Fibroblast of skin of scalp (primary cell): ENCODE measurements around the gene ZNF776. TPM values are rescaled to one million over a fixed set of nuclear protein-coding genes. Genes with fewer than 3 reads are reported as not detected.
A peak's percentile ranks its signal among the peaks of the same experiment; 100 is the strongest.
"Not testable (repeated sequence)": the region's sequence is repeated elsewhere in the genome, so short reads cannot be mapped to it uniquely, and the experiment has no call there.

Source experiments
- DNase-seq: peaks from one replicate; pipeline ENCODE4 v3.0.0-alpha.2; 2013
- polyA plus RNA-seq, 2 experiments: library from polyadenylated mRNA; unstranded; fragments of 120-200 nt; gene quantifications; one replicate each; pipeline ENCODE4 v1.2.1, GENCODE V29; 2013; ENCODE audit not compliant: insufficient read length in 2 of 2

ZNF776 gene
- 7.1 TPM for polyA plus RNA-seq (2013, experiment 1 of 2; ENCODE audit: insufficient read length)
- polyA plus RNA-seq (2013, experiment 2 of 2; ENCODE audit: insufficient read length): 6.5 TPM

DNA sequence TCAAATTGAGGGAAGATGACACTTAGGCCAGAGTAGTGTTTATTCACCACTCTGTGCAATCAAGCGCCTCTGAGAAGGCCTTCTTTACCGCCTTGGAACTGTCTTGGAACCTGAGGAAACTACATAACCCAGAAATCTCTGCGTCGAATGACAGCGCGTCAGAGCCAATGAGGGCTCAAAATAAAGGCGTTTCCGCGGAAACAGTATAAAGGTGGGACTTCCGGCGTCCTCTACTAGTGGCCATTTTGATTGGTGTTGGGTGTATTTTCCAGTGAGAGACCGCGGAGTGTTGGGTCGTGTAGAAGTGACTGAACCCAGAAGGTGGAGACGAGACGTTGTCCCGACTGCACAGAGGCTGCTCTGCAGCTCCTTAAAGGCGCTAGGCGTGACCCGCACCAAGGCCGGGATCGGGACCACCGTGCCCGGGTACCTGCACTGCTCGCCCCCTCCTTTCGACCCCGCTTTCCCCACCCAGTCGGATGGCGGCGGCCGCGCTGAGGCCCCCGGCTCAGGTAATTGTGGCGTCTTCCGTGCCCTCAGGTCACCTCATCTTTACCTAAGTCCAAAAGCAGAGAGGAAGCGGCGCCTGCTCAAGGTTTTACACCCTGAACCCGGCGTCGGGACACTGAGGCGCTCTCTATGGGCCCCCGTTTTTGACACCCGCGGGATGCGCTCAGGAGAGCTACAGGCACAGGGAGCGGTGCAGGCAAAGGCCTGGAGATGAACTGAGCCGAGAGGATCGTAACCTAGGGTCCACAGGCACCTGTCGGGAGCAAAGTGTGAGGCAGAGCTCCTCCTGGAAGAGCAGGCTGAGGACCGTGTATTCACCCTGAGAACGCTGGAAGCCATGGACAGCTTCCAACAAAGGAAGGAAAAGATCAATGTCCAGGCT lies at the start of gene ZNF776:
Gene ZNF776, plus strand, starts transcription at position 236 of the 892 bp plus-strand sequence. Its CDS starts 244 bp downstream, at position 480.
- DNase-seq: peak; percentile 93

DNA sequence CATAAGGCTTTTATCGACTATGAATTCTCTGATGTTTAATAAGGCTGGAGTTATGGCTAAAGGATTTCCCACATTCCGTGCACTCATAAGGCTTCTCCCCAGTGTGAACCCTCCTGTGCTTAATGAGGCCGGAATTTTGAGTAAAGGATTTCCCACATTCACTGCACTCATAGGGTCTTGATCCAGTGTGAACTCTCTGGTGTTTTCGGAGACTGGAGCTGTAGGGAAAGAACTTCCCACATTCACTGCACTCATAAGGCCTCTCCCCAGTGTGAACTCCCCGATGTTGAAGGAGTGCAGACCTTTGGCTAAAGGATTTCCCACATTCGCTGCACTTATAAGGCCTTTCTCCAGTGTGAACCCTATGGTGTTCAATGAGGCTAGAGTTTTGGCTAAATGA lies 45.0 kb upstream of the ZNF776 start:
- DNase-seq: no peak

GRCh38 chr19:57706346-57706745 lies 40.3 kb upstream of the ZNF776 start:
- no peak for DNase-seq

DNA sequence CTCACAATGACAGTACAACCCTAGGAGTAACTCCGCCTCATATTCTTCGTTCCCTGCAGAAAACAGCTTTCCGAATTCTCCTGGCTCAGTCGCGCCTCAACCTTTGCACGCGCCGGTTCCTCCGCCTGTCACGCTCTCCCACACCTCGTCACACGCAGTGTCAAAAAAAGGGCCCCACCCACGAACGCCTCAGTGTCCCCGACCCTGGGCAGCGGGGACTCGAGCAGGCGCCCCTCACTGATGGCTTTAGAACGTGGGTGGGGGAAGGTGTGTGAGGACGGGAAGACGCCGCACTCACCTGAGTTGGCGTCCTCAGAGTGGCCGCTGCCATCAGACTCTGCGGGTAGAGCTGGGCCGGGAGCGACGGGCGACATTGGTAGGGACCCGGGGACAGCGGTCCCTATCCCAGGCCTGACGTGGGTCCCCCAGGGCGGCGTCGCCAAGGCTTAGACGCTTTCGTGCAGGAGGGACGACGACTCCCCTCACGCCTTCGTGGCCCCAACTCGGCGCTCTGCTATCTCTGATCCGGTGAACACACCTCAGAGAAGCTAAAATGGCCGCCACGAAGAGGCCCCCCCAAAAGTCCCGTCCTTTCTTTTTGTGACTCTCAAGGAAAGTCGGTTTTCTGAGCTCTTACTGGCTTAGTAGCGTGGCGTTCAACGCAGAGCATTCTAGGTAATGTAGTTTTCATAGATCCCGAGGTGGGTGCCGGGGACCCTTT lies 37.8 kb upstream of the ZNF776 start, which contains the start of gene ZNF154:
Gene ZNF154, minus strand, starts transcription at position 564 of the 721 bp plus-strand sequence. Its CDS starts 233 bp downstream, at position 331.
- peak; percentile 83 for DNase-seq

- no peak for DNase-seq
These were observed 37.0 kb upstream of the ZNF776 start for GRCh38 chr19:57709616-57710015.

DNA sequence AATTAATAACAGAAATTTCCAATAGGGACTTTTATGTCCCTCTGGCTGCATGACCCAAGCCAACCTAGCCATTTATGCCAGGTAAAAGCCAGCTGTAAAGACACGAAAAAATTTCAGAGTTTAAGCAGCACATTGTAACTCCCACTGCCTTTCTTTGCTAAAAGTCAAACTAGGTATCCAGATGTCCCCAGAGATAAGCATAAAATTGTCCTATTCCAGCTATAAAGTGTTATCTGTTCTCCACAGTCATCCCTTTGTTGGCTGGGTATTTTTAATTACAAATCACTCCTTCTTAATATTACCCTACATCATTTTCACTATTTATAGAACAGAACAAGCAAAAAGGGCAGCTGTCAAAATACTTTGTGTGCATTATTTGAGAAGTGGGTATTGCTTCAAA lies 34.4 kb upstream of the ZNF776 start:
- no peak for DNase-seq

GRCh38 chr19:57719424-57719823 lies 27.2 kb upstream of the ZNF776 start:
- no peak for DNase-seq

GRCh38 chr19:57719901-57720519 lies 26.6 kb upstream of the ZNF776 start:
- no peak for DNase-seq

DNA sequence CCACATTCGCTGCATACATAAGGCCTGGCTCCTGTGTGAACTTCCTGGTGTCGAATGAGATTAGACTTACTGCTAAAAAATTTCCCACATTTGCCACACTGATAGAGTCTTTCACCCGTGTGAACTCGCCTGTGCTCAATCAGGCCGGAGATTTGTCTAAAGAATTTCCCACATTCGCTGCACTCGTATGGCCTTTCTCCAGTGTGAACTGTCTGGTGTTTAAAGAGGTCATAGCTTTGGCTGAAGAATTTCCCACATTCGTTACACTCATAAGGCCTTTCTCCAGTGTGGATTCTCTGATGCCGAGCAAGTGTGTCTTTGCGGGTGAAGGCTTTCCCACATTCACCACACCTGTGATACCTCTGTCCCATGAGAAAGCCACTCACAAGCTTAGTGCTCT lies 25.7 kb upstream of the ZNF776 start:
- DNase-seq: no peak

GRCh38 chr19:57738320-57738719 lies 8.3 kb upstream of the ZNF776 start:
- DNase-seq: peak; percentile 46

DNA sequence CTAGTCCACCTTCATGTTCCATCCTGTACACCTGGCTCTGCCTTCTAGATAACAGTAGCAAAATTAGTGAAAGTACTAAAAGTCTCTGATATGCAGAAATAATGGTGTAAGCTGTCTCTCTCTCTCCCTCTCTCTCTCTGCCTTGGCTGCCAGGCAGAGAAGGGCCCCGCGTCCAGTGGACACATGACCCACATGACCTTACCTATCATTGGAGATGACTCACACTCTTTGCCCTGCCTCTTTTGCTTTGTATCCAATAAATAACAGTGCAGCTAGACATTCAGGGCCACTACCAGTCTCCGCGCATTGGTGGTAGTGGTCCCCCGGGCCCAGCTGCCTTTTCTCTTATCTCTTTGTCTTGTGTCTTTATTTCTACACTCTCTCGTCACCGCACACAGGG lies 7.8 kb upstream of the ZNF776 start:
- DNase-seq: not testable (repeated sequence)

GRCh38 chr19:57747472-57747807 lies 825 bp downstream of the ZNF776 start:
- no peak for DNase-seq

- DNase-seq: no peak
These were observed 1.4 kb downstream of the ZNF776 start for GRCh38 chr19:57748029-57748428.

GRCh38 chr19:57754091-57754673 lies 7.6 kb downstream of the ZNF776 start:
- DNase-seq: no peak

DNA sequence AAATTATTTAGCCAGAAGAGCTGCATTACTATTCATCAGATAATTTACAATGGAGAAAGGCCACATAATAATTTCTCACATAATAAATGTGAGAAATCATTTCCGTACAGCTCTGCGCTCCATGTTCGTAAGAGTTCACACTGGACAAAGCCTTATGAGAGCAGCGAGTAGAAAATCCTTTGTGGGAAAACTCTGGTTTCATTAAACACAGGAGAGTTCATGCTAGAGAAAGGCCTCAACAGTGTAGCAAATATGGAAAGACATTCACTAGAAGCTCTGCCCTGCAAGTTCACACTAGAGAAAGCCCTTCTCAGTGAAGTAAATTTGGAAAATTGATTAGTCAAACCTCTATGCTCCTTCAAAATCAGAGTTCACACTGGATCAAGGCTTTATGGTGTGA lies 8.4 kb downstream of the ZNF776 start:
- no peak for DNase-seq

DNA sequence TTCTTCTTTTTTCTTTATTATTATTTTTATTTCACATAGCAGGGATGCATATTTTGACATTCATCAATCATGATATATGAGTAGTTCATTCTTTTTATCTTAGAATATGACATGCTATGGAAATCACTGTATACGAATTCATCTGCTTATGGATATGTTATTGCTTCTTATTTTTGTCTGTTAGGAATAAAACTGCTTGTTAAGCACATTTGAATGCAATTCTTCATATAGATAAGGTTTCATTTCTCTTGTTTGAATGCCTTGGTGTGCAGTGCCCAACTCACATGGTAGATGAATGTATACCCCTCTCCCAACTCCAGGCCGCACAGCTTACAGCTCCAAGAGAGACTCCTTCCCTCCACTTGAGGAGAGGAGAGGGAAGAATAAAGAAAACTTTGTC lies 11.3 kb downstream of the ZNF776 start:
- no peak for DNase-seq

DNA sequence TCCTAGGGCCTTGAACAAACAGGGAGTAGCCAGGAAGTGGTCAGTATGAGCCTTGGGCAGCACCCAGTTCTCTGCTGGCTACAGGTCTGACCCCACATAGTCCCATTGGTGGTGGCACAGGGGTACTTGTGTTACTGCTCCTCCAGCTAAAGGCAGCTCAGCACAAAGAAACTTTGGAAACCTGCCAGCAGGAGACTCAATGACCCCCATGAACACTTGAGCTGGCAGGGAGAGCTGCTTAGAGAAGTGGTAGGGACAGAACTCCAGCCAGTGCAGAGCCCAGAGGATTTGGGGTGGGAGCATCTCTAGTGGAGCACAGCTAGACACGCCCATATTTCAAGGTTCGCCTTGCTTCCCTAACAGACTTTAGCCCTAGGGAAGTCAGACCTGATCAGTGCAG lies 12.5 kb downstream of the ZNF776 start:
- DNase-seq: no peak

- DNase-seq: peak; percentile 93
These were observed 22.9 kb downstream of the ZNF776 start, which contains the start of gene ZNF586 for GRCh38 chr19:57769345-57770131. ZNF586 (plus strand) TSS chr19:57769676; CDS start chr19:57769843, 167 bp downstream.

DNA sequence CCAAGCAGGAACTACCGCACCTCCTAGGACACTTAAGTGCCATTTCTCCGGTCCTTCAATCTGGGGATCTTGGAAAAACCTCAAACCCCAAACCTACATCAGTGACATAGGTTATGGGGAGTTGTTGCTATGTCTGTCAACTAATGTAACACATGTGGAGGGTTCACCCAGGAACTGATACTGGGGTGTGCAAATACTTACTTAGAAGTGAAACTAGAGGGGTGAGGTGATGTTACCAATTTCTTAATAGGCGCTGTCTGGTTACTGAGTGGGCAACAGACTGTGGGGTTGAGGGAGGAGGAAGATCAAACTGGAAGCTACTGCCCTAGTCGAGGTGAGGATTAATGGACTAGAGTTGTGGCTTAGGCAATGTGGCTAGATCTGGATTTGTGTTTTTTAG lies 24.8 kb downstream of the ZNF776 start:
- no peak for DNase-seq

DNA sequence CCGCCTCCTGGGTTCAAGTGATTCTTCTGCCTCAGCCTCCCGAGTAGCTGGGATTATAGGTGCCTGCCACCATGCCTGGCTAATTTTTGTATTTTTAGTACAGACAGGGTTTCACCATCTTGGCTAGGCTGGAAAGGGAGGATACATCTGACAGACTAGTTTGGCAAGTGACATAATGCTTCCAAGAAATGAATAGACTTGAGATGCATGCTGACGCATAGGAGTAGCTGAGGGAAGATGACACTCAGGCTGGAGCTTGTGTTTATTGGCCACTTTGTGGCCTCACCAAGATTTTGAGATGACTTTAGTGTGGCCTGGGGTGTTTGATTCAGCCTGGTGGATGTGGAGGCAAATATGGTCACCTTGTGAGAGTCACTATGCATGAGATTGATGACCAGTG lies 26.9 kb downstream of the ZNF776 start:
- DNase-seq: no peak

- no peak for DNase-seq
These were observed 30.2 kb downstream of the ZNF776 start for GRCh38 chr19:57776764-57777296.

DNA sequence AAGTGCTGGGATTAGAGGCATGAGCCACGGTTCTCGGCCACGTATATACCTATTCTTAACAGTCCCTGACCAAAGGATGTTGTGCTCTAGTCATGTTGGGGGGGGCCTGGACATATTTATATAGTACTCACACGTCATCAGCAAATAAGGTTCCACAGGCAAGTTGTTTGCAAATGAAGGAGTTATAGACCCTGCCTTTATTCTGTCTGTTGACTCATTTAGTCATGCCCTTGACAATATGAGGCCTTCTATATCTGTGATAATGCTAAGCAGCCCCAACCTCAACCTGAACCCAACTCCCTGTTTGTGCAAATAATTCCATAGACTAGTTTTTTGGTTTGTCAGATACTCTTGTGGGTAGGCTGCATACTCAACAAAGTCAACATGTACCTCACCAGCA lies 31.7 kb downstream of the ZNF776 start:
- DNase-seq: no peak
